Stimulated activated naive B cell treated with anti-CD40 and anti-IgM and Interleukin-4, amounts not matched to agents 10 μg/mL and 1 μg/mL and 100 μg/mL, for 72 hours (primary cell): Measurements from ENCODE around the gene FNDC3B.

Source experiments
- ATAC-seq, 2 donors: fragments of 150-1000 bp; cut with Tn5 transposase; replicated peaks; 2 replicates each; pipeline ENCODE4 v1.10.0; 2021; ENCODE audit warnings: moderate library complexity in 1 of 2
- DNase-seq: peaks from one replicate; pipeline ENCODE4 v3.0.0; 2021
- H3K27ac Mint-ChIP-seq: one replicate; pipeline ENCODE4 v1.8.0; 2022; ENCODE audit warnings: mild to moderate bottlenecking, mixed read lengths
- H3K27me3 Mint-ChIP-seq, 2 donors: one replicate each; pipeline ENCODE4 v1.8.0; 2022; ENCODE audit warnings: mixed read lengths in 2 of 2
- H3K36me3 Mint-ChIP-seq, 2 donors: one replicate each; pipeline ENCODE4 v1.8.0; 2022; ENCODE audit warnings: mixed read lengths in 2 of 2, mild to moderate bottlenecking in 1 of 2
- H3K4me1 Mint-ChIP-seq, 2 donors: one replicate each; pipeline ENCODE4 v1.8.0; 2022; ENCODE audit warnings: mixed read lengths in 2 of 2, mild to moderate bottlenecking in 1 of 2
- H3K4me3 Mint-ChIP-seq, 2 donors: one replicate each; pipeline ENCODE4 v1.8.0; 2022; ENCODE audit warnings: mild to moderate bottlenecking in 2 of 2, mixed read lengths in 2 of 2, moderate library complexity in 1 of 2
- H3K9me3 Mint-ChIP-seq, 2 donors: one replicate each; pipeline ENCODE4 v1.8.0; 2022; ENCODE audit warnings: mixed read lengths in 2 of 2, mild to moderate bottlenecking in 1 of 2

Gene FNDC3B

GRCh38 chr3:172195407-172195754 is 156.0 kb downstream of the FNDC3B start:
- peaks cover 0 to 4% of the 10 kb centered on the region in 2 donors for H3K36me3 Mint-ChIP-seq
- H3K27ac Mint-ChIP-seq, result no peak overlapping the region
- H3K4me1 Mint-ChIP-seq, result no peaks in the 10 kb centered on the region
- ATAC-seq, result no peak
- no peak overlapping the region for H3K4me3 Mint-ChIP-seq
- peaks cover 0 to 2% of the 10 kb centered on the region in 2 donors for H3K9me3 Mint-ChIP-seq
- no peaks in the 10 kb centered on the region for H3K27me3 Mint-ChIP-seq
- DNase-seq, result no peak

- Mint-ChIP-seq H3K27ac (no peak overlapping the region), H3K4me3 (no peak overlapping the region), H3K27me3 (no peaks in the 10 kb centered on the region), H3K36me3 (peaks cover 0 to 4% of the 10 kb centered on the region in 2 donors), H3K9me3 (peaks cover 0 to 2% of the 10 kb centered on the region in 2 donors), H3K4me1 (no peaks in the 10 kb centered on the region)
- ATAC-seq, result no peak
- no peak for DNase-seq
Observed at GRCh38 chr3:172197344-172197743, 158.0 kb downstream of the FNDC3B start.

GRCh38 chr3:172198428-172198827 is 159.1 kb downstream of the FNDC3B start:
- no peaks in the 10 kb centered on the region for H3K4me1 Mint-ChIP-seq
- H3K27me3 Mint-ChIP-seq, result no peaks in the 10 kb centered on the region
- peaks cover 0 to 2% of the 10 kb centered on the region in 2 donors for H3K9me3 Mint-ChIP-seq
- H3K36me3 Mint-ChIP-seq, result peaks cover 0 to 4% of the 10 kb centered on the region in 2 donors
- no peak overlapping the region for H3K4me3 Mint-ChIP-seq
- ATAC-seq (no peak), DNase-seq (no peak)
- H3K27ac Mint-ChIP-seq, result no peak overlapping the region

- Mint-ChIP-seq H3K4me1 (no peaks in the 10 kb centered on the region), H3K27ac (no peak overlapping the region), H3K9me3 (peaks cover 4% of the 10 kb centered on the region in 2 donors), H3K36me3 (peaks cover 3 to 11% of the 10 kb centered on the region in 2 donors), H3K27me3 (no peaks in the 10 kb centered on the region), H3K4me3 (no peak overlapping the region)
- no peak for DNase-seq
- ATAC-seq, result no peak
Observed at GRCh38 chr3:172199850-172200369, 160.5 kb downstream of the FNDC3B start.

GRCh38 chr3:172201136-172201869 is 161.9 kb downstream of the FNDC3B start:
- Mint-ChIP-seq H3K9me3 (peaks cover 7 to 8% of the 10 kb centered on the region in 2 donors), H3K36me3 (peaks cover 8 to 16% of the 10 kb centered on the region in 2 donors), H3K4me3 (no peak overlapping the region), H3K27me3 (no peaks in the 10 kb centered on the region), H3K4me1 (no peaks in the 10 kb centered on the region), H3K27ac (no peak overlapping the region)
- DNase-seq (no peak), ATAC-seq (no peak)

- Mint-ChIP-seq H3K36me3 (peaks cover 8 to 18% of the 10 kb centered on the region in 2 donors), H3K9me3 (peaks cover 7 to 8% of the 10 kb centered on the region in 2 donors), H3K4me3 (no peak overlapping the region), H3K27me3 (no peaks in the 10 kb centered on the region), H3K27ac (no peak overlapping the region), H3K4me1 (no peaks in the 10 kb centered on the region)
- no peak for DNase-seq
- ATAC-seq, result no peak
Observed at GRCh38 chr3:172201870-172202236, 162.5 kb downstream of the FNDC3B start.

GRCh38 chr3:172202797-172203196 is 163.4 kb downstream of the FNDC3B start:
- Mint-ChIP-seq H3K27ac (no peak overlapping the region), H3K36me3 (peaks cover 8 to 19% of the 10 kb centered on the region in 2 donors), H3K27me3 (no peaks in the 10 kb centered on the region), H3K4me1 (no peaks in the 10 kb centered on the region), H3K9me3 (peaks cover 7 to 8% of the 10 kb centered on the region in 2 donors), H3K4me3 (no peak overlapping the region)
- DNase-seq (no peak), ATAC-seq (no peak)

GRCh38 chr3:172203522-172204258 is 164.3 kb downstream of the FNDC3B start:
- no peak overlapping the region for H3K27ac Mint-ChIP-seq
- ATAC-seq, result no peak
- H3K9me3 Mint-ChIP-seq, result peaks cover 7 to 8% of the 10 kb centered on the region in 2 donors
- H3K27me3 Mint-ChIP-seq, result no peaks in the 10 kb centered on the region
- DNase-seq, result no peak
- H3K4me3 Mint-ChIP-seq, result no peak overlapping the region
- H3K36me3 Mint-ChIP-seq, result peaks cover 8 to 16% of the 10 kb centered on the region in 2 donors
- no peaks in the 10 kb centered on the region for H3K4me1 Mint-ChIP-seq

- ATAC-seq (no peak), DNase-seq (no peak)
- Mint-ChIP-seq H3K9me3 (peaks cover 6 to 8% of the 10 kb centered on the region in 2 donors), H3K27me3 (no peaks in the 10 kb centered on the region), H3K27ac (no peak overlapping the region), H3K36me3 (peaks cover 11 to 15% of the 10 kb centered on the region in 2 donors), H3K4me3 (no peak overlapping the region), H3K4me1 (no peaks in the 10 kb centered on the region)
Observed at GRCh38 chr3:172204716-172205115, 165.3 kb downstream of the FNDC3B start.

- H3K4me1 Mint-ChIP-seq, result no peaks in the 10 kb centered on the region
- ATAC-seq, result no peak
- H3K27ac Mint-ChIP-seq, result no peak overlapping the region
- no peak overlapping the region for H3K4me3 Mint-ChIP-seq
- no peaks in the 10 kb centered on the region for H3K27me3 Mint-ChIP-seq
- peaks cover 11 to 15% of the 10 kb centered on the region in 2 donors for H3K36me3 Mint-ChIP-seq
- peaks cover 6 to 8% of the 10 kb centered on the region in 2 donors for H3K9me3 Mint-ChIP-seq
- no peak for DNase-seq
Observed at GRCh38 chr3:172208586-172209332, 169.4 kb downstream of the FNDC3B start.

- peaks cover 8 to 10% of the 10 kb centered on the region in 2 donors for H3K36me3 Mint-ChIP-seq
- ATAC-seq, result no peak
- H3K27me3 Mint-ChIP-seq, result no peaks in the 10 kb centered on the region
- DNase-seq, result no peak
- no peak overlapping the region for H3K4me3 Mint-ChIP-seq
- H3K4me1 Mint-ChIP-seq, result no peaks in the 10 kb centered on the region
- peaks cover 5 to 7% of the 10 kb centered on the region in 2 donors for H3K9me3 Mint-ChIP-seq
- no peak overlapping the region for H3K27ac Mint-ChIP-seq
Observed at GRCh38 chr3:172209333-172210321, 170.2 kb downstream of the FNDC3B start.

- Mint-ChIP-seq H3K9me3 (peaks cover 2% of the 10 kb centered on the region in 2 donors), H3K4me1 (no peaks in the 10 kb centered on the region), H3K27me3 (no peaks in the 10 kb centered on the region), H3K4me3 (no peak overlapping the region), H3K27ac (no peak overlapping the region), H3K36me3 (peaks cover 9% of the 10 kb centered on the region in 2 donors)
- no peak for DNase-seq
- ATAC-seq, result peak in 1 of 2 donors; percentile 25
Observed at GRCh38 chr3:172210355-172210754, 171.0 kb downstream of the FNDC3B start.

- no peak overlapping the region for H3K27ac Mint-ChIP-seq
- H3K4me3 Mint-ChIP-seq, result no peak overlapping the region
- H3K27me3 Mint-ChIP-seq, result no peaks in the 10 kb centered on the region
- peaks cover 5 to 6% of the 10 kb centered on the region in 2 donors for H3K36me3 Mint-ChIP-seq
- DNase-seq (no peak), ATAC-seq (no peak)
- H3K4me1 Mint-ChIP-seq, result no peaks in the 10 kb centered on the region
- H3K9me3 Mint-ChIP-seq, result no peaks in the 10 kb centered on the region
Observed at GRCh38 chr3:172211123-172211522, 171.7 kb downstream of the FNDC3B start.
